ENCODE data around the gene NT5DC2.

NT5DC2 gene

DNA sequence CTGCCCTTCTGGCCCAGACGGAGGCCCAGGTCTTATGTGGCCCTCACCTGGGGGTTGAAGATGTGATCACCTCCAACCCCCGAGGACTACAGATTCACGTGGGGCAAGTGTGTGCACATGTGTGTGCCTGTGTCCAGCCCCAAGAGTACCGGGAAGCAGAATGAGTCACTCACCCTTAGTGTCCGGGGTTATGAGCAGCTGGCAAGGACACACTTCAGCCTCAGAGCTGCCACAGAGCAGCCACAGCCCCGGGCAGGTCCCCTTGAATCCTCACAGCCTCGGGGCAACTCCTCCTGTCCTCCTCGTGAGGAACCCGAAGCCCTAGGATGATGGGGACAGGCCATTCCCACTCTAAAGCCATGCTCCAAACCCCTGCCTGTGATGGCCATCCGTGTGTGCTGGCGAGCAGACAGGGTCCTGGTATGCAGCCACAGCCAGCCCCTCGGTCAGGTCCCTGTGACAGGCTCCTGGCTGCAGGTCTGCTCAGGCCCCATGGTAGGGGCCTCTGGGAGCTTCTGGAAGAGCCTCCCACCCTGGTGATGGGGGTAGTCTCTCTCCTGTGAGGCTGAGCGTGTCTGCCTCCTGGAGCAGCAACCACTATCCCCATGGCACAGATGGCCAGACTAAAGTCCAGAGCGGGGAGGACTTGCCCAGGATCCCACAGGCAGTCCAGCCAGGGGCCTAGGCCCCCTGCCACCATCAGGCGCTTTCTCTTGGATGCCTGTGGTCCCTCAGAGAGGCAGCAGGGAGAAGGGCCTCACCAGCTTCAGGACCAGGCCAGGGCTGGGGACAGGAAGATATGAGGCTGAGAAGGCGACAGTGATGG lies 37.7 kb downstream of the NT5DC2 start:
- TF ChIP-seq, protein P1, sequence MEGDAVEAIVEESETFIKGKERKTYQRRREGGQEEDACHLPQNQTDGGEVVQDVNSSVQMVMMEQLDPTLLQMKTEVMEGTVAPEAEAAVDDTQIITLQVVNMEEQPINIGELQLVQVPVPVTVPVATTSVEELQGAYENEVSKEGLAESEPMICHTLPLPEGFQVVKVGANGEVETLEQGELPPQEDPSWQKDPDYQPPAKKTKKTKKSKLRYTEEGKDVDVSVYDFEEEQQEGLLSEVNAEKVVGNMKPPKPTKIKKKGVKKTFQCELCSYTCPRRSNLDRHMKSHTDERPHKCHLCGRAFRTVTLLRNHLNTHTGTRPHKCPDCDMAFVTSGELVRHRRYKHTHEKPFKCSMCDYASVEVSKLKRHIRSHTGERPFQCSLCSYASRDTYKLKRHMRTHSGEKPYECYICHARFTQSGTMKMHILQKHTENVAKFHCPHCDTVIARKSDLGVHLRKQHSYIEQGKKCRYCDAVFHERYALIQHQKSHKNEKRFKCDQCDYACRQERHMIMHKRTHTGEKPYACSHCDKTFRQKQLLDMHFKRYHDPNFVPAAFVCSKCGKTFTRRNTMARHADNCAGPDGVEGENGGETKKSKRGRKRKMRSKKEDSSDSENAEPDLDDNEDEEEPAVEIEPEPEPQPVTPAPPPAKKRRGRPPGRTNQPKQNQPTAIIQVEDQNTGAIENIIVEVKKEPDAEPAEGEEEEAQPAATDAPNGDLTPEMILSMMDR (IDR thresholded peaks at IDR 0.05; ENCODE audit: borderline replicate concordance, insufficient read depth, low read depth, low read length): no peak
- H3K4me3 ChIP-seq (ENCODE audit: low read depth, low read length): no peak overlapping the region

DNA sequence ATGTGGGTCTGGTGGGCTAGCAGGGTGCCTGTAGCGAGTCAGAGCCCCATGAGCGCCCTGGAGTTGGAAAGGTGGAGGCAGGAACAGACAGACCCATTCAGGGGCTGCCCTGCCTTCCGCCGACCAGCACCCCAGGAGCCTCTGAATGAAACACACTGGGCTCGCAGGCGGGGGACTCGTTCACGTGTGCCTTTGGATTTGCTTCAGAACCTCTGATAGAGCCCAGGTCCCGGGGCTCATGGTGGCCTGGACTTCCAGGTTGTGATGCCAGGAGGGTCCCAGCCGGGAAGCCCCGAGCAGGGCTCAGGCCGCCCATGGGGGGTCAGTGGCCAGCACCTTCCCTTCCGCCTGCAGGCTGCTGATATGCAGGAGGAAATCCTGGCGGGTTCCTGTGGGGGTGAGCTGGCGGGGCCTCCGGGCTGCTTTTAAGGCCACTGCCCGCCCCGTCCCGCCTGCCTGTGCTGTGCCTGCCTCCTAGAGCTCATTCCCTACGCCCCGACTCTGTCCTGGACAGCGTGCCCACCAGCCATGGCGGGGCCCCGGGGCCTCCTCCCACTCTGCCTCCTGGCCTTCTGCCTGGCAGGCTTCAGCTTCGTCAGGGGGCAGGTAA lies 38.7 kb downstream of the NT5DC2 start, which contains the start of gene STAB1:
TSS of gene STAB1 (plus strand) at position 453 of the 610 bp plus-strand sequence. CDS start at position 529, 76 bp downstream.
- no peak within 1 kb of the TSS for H3K4me3 ChIP-seq (ENCODE audit: low read depth, low read length)
- TF ChIP-seq, protein P1 (IDR thresholded peaks at IDR 0.05; ENCODE audit: borderline replicate concordance, insufficient read depth, low read depth, low read length): no peak

DNA sequence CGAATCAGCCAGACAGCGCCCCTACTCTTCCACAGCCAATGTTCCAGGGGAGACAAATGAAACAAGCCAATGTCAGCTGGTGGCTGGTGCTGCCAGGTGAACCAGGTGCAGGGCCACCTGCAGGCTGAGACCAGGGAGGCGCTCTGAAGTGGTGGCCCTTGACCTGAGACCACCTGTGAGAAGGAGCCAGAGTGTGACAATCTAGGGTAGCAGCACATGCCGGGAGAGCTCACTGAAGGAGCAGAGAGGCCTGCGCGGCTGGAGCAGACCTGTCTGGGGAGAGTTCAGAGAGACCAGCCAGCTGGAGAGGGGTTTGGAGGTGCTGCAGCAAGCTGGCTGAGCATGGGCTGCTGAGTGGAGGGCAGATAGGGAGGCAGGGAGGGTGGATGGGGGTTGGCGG lies 39.2 kb downstream of the NT5DC2 start:
- H3K4me3 ChIP-seq (ENCODE audit: low read depth, low read length): no peak overlapping the region
- TF ChIP-seq, protein P1 (IDR thresholded peaks at IDR 0.05; ENCODE audit: borderline replicate concordance, insufficient read depth, low read depth, low read length): no peak

DNA sequence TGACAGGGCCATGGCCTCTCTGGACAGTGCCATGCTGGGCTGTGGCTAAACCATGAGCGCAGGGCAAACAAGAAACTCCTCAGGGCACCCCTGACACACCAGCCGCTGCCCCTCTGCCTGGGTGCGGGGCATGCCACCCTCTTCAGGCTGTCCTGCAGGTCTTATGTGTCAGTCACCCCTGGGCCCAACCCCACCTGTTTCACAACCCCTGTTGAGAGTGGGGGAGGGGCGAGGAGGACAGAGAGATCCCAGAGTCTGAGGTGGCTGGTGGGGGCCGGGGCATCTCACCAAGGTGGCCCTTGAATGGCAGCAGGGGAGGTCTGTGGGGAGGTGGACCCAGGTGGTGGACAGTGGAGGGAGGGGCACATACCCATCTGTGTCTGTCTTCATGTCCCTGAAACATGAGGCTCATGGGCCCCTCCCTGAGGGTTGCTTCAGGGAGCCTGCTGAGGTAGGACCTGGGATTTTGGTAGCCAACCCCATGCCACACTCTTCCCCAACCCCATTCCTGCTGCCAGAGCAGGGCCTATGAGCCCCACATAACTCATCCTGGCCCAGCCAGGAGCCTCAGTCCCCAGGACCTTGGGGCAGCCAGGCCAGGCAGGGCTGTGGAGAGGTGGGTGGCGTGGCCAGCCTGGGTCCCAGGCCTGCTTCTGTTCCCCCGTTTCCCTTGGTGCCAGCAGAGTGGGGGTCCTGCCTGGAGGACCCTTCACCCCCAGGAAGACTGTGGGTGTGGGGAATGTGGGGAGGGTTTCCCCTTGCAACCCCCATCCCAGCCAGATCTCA lies 40.2 kb downstream of the NT5DC2 start:
- no peak overlapping the region for H3K4me3 ChIP-seq (ENCODE audit: low read depth, low read length)
- TF ChIP-seq, protein P1 (IDR thresholded peaks at IDR 0.05; ENCODE audit: borderline replicate concordance, insufficient read depth, low read depth, low read length): no peak

DNA sequence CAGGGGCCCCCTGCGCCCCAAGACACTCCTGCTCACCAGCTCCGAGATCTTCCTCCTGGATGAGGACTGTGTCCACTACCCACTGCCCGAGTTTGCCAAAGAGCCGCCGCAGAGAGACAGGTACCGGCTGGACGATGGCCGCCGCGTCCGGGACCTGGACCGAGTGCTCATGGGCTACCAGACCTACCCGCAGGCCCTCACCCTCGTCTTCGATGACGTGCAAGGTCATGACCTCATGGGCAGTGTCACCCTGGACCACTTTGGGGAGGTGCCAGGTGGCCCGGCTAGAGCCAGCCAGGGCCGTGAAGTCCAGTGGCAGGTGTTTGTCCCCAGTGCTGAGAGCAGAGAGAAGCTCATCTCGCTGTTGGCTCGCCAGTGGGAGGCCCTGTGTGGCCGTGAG lies 41.6 kb downstream of the NT5DC2 start:
- H3K4me3 ChIP-seq (ENCODE audit: low read depth, low read length): no peak overlapping the region
- TF ChIP-seq, protein P1 (IDR thresholded peaks at IDR 0.05; ENCODE audit: borderline replicate concordance, insufficient read depth, low read depth, low read length): no peak

DNA sequence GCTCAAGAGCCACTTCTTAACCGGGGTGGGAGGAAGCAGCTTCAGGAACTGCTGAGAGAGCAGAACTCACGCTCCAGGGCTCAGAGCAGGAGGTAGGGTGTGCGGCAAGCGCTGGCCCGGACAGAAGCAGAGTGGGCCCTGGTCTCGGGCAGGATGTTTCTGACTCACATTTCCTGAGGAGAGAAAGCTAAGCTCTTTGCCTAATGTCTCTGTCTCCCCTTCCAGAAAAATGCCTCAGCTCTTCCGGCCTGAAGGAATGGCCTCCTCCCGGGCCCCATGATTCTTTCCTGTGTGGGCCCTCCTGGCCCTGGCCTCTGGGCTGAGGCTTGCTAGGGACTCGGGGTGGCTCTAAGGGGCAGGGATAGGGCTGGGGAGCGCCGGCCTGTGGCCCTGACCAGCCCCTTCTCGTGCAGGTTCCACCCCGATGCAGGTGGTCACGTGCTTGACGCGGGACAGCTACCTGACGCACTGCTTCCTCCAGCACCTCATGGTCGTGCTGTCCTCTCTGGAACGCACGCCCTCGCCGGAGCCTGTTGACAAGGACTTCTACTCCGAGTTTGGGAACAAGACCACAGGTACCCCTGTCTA lies 42.6 kb downstream of the NT5DC2 start:
- TF ChIP-seq, protein P1 (IDR thresholded peaks at IDR 0.05; ENCODE audit: borderline replicate concordance, insufficient read depth, low read depth, low read length): no peak
- H3K4me3 ChIP-seq (ENCODE audit: low read depth, low read length): no peak overlapping the region

Measured in GM12875 (cell line).